ENCODE results near the gene SGSM1. TPM values are rescaled to one million over a fixed set of nuclear protein-coding genes. Genes with fewer than 3 reads are reported as not detected.

SGSM1 gene
- total RNA-seq, 1 donor, result not detected

DNA sequence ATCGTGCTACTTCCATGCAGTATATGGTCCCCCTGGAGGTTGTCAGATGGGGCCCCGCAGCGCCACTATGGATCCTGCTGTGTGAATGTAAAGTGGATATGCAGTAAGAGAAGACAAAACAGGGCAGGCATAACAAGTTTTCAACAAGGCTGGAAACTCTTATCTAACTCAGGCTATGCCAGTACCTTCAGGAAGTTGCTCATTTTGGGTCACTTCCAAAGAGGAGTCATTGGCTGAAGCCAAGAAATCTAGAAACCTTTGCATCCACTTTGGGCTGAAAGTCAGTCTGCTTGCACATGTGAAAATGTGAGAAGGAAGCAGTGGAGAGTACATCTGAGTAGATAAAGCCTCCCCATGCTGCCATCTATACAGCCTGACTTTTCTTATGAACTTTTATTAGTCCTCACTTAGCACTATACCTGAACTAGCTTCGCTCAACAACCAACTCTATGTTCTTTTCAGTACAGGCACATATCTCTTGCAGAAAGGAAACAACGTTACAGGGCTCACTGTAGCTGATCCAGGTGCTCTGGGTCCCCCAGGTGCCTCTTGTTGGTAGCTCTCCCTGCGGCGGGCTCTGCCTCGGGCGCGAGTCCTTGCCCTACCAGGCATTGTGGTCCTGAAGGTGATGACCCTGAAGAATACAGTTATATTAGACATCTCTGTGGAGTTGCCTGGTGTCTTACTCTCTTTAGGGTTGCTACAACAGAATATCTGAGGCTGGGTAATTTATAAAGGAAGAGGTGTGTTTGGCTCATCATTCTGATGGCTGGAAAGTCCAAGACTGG, 43.9 kb upstream of the SGSM1 start:
- H4K20me1 ChIP-seq (ENCODE audit: insufficient read depth, low read length), result no peaks in the 10 kb centered on the region
- H3K4me2 ChIP-seq (ENCODE audit: insufficient read depth, low read length), result no peak overlapping the region
- TF ChIP-seq, protein P1, sequence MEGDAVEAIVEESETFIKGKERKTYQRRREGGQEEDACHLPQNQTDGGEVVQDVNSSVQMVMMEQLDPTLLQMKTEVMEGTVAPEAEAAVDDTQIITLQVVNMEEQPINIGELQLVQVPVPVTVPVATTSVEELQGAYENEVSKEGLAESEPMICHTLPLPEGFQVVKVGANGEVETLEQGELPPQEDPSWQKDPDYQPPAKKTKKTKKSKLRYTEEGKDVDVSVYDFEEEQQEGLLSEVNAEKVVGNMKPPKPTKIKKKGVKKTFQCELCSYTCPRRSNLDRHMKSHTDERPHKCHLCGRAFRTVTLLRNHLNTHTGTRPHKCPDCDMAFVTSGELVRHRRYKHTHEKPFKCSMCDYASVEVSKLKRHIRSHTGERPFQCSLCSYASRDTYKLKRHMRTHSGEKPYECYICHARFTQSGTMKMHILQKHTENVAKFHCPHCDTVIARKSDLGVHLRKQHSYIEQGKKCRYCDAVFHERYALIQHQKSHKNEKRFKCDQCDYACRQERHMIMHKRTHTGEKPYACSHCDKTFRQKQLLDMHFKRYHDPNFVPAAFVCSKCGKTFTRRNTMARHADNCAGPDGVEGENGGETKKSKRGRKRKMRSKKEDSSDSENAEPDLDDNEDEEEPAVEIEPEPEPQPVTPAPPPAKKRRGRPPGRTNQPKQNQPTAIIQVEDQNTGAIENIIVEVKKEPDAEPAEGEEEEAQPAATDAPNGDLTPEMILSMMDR (IDR thresholded peaks at IDR 0.05; ENCODE audit: extremely low read depth, low read depth, low read length), result no peak
- H3K36me3 ChIP-seq (ENCODE audit: insufficient read depth, low read length), result no peaks in the 10 kb centered on the region
- H3K4me1 ChIP-seq (ENCODE audit: insufficient read depth, low read length), result no peaks in the 10 kb centered on the region
- peak; percentile 17 for DNase-seq (ENCODE audit: insufficient read length, low spot score, missing footprints)
- no peak overlapping the region for H3K4me3 ChIP-seq (ENCODE audit: insufficient read depth, low read length)
- H3K27ac ChIP-seq (ENCODE audit: low read depth, low read length), result no peak overlapping the region
- no peak overlapping the region for H2AFZ ChIP-seq (ENCODE audit: low read length)
- no peaks in the 10 kb centered on the region for H3K79me2 ChIP-seq (ENCODE audit: insufficient read depth, low read length)
- H3K27me3 ChIP-seq (ENCODE audit: insufficient read depth, low read length), result peaks cover 18% of the 10 kb centered on the region
- H3K9me3 ChIP-seq (ENCODE audit: low read depth, low read length), result no peaks in the 10 kb centered on the region

DNA sequence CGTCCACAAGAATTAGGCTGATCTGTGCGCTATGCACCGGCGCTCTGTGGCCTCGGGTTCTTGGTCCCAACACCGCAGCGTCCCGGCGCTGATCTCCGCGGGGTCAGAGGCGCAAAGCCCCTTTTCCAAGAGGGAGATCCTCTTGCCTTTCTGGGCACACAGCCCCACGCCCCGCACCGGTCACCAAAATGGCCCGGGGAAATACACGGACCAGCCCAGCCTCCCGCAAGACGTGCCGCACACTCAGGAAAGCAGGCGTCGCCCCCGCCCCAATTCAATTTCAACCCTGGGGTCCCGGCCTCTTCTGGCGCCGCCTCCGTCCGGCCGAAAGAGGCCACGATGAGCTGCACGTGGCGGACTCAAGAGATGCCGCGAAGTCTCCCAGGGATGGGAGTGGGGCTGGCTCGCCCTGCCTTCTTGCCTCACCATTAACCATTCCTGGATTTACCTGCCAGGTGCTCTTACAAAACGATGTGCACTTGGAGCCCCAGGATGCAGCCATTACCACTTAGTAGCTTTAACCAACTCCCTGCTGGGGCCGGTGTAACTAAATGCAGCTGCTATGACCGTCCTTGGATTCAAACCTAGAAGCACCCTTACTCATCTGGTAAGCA, 42.0 kb upstream of the SGSM1 start:
- Histone ChIP-seq H3K9me3 (ENCODE audit: low read depth, low read length) (no peaks in the 10 kb centered on the region), H3K79me2 (ENCODE audit: insufficient read depth, low read length) (no peaks in the 10 kb centered on the region), H4K20me1 (ENCODE audit: insufficient read depth, low read length) (no peaks in the 10 kb centered on the region), H2AFZ (ENCODE audit: low read length) (no peak overlapping the region), H3K27me3 (ENCODE audit: insufficient read depth, low read length) (peaks cover 18% of the 10 kb centered on the region), H3K27ac (ENCODE audit: low read depth, low read length) (no peak overlapping the region), H3K4me1 (ENCODE audit: insufficient read depth, low read length) (no peaks in the 10 kb centered on the region), H3K36me3 (ENCODE audit: insufficient read depth, low read length) (no peaks in the 10 kb centered on the region), H3K4me3 (ENCODE audit: insufficient read depth, low read length) (no peak overlapping the region), H3K4me2 (ENCODE audit: insufficient read depth, low read length) (no peak overlapping the region)
- peak; percentile 34 for DNase-seq (ENCODE audit: insufficient read length, low spot score, missing footprints)
- TF ChIP-seq, protein P1 (IDR thresholded peaks at IDR 0.05; ENCODE audit: extremely low read depth, low read depth, low read length), result no peak

DNA sequence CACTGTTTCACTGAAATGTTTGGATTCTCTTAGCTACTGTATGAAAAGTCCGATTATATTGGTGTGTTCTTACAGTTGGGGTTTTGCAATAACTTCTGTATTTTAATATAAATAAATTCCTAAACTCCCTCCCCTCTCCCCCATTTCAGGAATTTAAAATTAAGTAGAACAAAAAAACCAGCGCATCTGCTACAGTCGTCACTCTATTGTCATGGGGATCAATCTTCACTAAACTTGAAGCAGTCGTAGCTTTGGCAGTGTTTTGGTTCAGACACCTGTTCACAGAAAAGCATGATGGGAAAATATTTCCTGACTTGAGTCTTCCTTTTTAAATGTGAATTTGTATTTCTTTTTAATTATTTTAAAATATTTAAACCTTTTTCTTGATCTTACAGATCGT, 40.8 kb upstream of the SGSM1 start:
- Histone ChIP-seq H3K4me1 (ENCODE audit: insufficient read depth, low read length) (no peaks in the 10 kb centered on the region), H3K27ac (ENCODE audit: low read depth, low read length) (no peak overlapping the region), H3K79me2 (ENCODE audit: insufficient read depth, low read length) (no peaks in the 10 kb centered on the region), H3K9me3 (ENCODE audit: low read depth, low read length) (no peaks in the 10 kb centered on the region), H4K20me1 (ENCODE audit: insufficient read depth, low read length) (no peaks in the 10 kb centered on the region), H3K36me3 (ENCODE audit: insufficient read depth, low read length) (no peaks in the 10 kb centered on the region), H2AFZ (ENCODE audit: low read length) (no peak overlapping the region), H3K27me3 (ENCODE audit: insufficient read depth, low read length) (peaks cover 9% of the 10 kb centered on the region), H3K4me2 (ENCODE audit: insufficient read depth, low read length) (no peak overlapping the region), H3K4me3 (ENCODE audit: insufficient read depth, low read length) (no peak overlapping the region)
- TF ChIP-seq, protein P1 (IDR thresholded peaks at IDR 0.05; ENCODE audit: extremely low read depth, low read depth, low read length), result no peak
- DNase-seq (ENCODE audit: insufficient read length, low spot score, missing footprints), result no peak
